HG02798 (cell line): ENCODE results near the gene DEFB123.
"Not testable (repeated sequence)": the region's sequence is repeated elsewhere in the genome, so short reads cannot be mapped to it uniquely, and the experiment has no call there.

Experiments
- ATAC-seq: cut with Tn5 transposase; IDR thresholded peaks from one replicate; pipeline ENCODE4 v1.9.1; 2021; ENCODE audit warnings: mild to moderate bottlenecking; ENCODE audit not compliant: unreplicated experiment, poor library complexity

The DEFB123 gene

DNA sequence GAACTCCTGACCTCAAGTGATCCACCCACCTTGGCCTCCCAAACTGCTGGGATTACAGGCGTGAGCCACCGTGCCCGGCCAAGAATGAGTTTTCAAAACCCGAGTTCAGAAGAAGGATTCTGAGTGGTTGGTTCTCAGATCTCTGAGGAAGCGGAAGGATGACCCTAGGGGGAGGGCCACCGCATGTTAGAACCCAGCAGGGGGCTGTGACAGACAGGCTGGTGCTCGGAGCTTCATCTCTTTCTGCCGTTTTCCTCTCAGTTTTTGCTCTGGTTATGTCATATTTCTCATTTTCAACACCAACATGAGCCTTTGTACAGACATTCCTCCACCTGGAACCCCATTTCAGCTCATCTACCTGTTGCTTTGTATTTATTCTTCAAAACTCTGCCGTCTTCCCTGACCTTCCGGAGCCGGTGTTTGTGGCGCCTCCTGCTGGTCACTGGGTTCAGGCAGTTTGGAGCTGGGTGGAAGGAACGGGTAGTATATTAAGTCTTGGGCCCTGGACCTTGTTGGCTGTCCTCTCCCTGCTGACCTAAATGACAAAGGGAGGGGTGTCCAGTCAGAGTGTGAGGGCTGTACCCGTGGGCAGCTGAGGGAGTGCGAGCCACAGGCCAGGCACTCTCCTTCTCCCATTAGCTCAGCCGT is at the start of gene DEFB123:
Gene DEFB123 (plus strand): TSS at position 621 of the 648 bp plus-strand sequence. CDS start 67 bp downstream, outside the sequence.
- ATAC-seq = no peak

DNA sequence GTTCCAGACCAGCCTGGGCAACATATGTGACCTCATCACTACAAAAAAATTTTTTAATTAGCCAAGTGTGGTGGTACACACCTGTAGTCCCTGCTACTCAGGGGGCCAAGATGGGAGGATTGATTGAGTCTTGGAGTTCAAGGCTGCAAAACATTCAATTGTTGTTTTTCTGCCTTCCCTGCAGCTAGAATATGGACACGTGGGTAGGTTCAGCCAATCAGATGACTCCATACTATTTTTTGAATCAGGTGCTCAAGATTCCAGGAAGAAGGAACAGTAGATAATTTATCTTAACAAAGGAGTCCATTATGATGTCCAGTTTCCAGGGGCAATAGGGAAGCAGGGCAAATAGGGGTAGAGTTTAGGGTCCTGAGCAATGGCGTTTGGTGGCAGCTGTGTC is 47.6 kb upstream of the DEFB123 start:
- ATAC-seq = no peak

DNA sequence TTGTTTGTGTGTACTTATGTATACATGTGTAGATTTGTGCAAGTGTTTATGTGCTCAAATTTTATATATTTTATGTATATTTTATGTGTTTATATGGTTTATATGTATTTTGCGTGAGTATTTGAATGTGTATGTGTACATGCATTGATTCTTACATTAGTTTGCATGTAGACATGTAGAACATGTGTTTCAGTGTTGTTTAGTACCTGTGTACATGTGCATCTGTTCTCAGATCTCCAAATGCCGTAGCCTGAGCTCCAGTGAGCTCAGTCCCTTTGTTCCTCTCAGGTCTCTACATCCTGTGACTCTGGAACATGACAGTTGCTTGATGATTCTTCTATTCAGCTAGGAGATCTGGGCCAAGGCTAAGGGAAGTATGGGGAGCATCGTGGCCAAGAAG is 45.5 kb upstream of the DEFB123 start:
- no peak for ATAC-seq

DNA sequence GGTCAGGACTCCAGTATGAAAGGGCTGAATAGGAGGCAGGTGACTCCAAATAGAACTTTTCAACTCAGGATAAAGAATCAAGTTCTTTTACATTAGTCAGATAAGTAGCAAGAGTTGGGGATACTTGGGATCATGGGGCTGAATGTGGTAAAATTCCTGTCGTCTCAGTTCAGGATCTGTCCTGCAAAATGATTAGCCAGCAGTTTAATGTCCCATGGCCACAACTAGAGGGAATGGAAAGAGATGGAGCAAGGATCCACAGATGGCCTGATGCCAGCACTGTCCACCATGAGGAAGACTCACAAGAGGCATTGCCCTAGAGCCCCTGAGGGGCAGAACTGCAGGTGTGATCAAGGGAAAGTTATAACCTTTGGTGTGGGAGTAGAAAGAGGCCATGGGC is 36.5 kb upstream of the DEFB123 start:
- ATAC-seq = no peak

DNA sequence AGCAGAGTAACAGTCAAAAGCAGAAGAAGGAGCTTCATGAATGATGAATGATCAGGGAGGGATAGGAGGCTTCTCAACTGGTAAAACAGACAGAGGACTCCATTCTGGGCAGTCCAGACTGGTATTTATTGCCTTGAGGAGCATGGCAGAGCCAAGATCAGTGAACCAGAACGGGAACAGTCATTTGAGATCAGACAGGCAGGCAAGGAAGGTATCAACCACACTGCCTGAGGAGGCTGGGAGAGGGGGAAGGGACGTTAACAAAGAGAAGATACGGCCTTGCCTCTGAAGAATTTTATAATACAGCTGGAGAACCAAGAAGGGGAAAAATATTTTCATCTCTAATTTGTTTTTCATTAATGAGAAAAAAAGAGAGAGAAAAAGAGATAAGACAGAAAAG is 34.3 kb upstream of the DEFB123 start, which contains the start of gene DEFB121:
Gene DEFB121 (minus strand): TSS at position 101 of the 400 bp plus-strand sequence. CDS start 63 bp downstream, at position 38.
- ATAC-seq = no peak

- no peak for ATAC-seq
Measured at GRCh38 chr20:31410011-31410410, 30.4 kb upstream of the DEFB123 start.

DNA sequence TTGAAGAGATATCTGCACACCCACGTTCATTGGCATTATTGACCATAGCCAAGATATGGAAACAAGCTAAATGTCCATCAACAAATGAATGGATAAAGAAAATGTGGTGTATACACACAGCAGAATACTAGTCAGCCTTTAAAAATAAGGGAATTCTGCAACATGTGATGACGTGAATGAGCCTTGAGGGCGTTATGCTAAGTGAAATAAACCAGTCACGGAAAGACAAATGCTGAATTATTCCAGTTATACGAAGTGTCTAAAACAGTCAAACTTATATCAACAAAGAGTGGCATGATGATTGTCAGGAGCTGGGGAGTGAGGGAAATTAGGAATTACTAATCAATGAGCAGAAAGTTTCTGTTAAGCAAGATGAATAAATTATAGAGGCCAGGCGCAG is 26.1 kb upstream of the DEFB123 start:
- no peak for ATAC-seq

- ATAC-seq = no peak
Measured at GRCh38 chr20:31415653-31416052, 24.8 kb upstream of the DEFB123 start.

DNA sequence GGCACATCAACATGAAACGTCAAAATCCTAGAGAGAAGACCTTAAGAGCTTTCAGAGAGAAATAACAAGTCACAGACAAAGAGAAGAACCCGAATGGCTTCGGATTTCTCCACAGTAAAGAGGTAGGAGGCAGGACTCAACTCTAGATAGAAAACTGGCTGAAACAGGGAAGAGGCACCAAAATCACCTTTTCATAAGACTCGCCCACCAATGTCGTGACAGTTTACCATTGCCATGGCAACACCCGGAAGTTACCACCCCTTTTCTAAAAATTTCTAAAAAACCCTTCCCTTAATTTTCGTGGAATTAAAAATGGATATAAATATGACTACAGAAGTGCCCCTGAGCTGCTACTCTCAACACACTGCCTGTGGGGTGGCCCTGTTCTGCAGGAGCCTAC is 22.1 kb upstream of the DEFB123 start:
- no peak for ATAC-seq

DNA sequence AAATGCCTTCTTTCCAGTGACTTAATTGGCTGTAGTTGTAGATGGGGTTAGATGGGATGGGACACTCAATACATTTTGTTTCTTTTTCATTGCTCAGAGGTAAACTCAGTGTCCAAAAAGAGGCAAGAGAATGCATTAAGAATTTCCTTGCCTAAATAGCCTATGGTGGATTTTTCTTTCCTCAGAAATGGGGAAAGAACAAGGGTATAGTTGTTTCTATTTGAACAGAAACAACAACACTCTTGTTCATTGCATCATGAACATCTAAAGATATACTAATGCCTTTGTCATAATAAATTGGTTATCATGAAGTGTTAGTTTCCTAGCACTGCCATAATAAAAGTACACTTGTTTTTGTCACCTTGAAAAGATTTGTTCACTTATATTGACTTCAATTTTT is 14.6 kb upstream of the DEFB123 start:
- ATAC-seq = no peak

- ATAC-seq = not testable (repeated sequence)
Measured at GRCh38 chr20:31426891-31427551, 13.4 kb upstream of the DEFB123 start.

DNA sequence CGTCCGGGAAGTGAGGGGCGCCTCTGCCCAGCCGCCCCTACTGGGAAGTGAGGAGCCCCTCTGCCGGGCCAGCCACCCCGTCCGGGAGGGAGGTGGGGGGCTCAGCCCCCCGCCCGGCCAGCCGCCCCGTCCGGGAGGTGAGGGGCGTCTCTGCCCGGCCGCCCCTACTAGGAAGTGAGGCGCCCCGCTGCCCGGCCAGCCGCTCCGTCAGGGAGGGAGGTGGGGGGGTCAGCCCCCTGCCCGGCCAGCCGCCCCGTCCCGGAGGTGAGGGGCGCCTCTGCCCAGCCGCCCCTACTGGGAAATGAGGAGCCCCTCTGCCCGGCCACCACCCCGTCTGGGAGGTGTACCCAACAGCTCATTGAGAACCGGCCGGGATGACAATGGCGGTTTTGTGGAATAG is 12.9 kb upstream of the DEFB123 start:
- ATAC-seq = not testable (repeated sequence)

- no peak for ATAC-seq
Measured at GRCh38 chr20:31430568-31431115, 9.8 kb upstream of the DEFB123 start.

GRCh38 chr20:31446084-31446819 is 5.8 kb downstream of the DEFB123 start:
- no peak for ATAC-seq

- ATAC-seq = no peak
Measured at GRCh38 chr20:31449511-31450414, 9.3 kb downstream of the DEFB123 start.

- ATAC-seq = no peak
Measured at GRCh38 chr20:31452575-31452974, 12.1 kb downstream of the DEFB123 start.

GRCh38 chr20:31454361-31454760 is 13.9 kb downstream of the DEFB123 start:
- ATAC-seq = no peak

GRCh38 chr20:31470946-31471345 is 30.5 kb downstream of the DEFB123 start:
- not testable (repeated sequence) for ATAC-seq

GRCh38 chr20:31472395-31473330 is 32.2 kb downstream of the DEFB123 start:
- ATAC-seq = no peak
